HepG2 (cell line): ENCODE data around the gene RCC2. TPM values are rescaled to one million over a fixed set of nuclear protein-coding genes. Genes with fewer than 3 reads are reported as not detected.

Source experiments
- ATAC-seq: fragments of 200-7000 bp; cut with Tn5 transposase; 3 replicates; pipeline ENCODE4 v1.9.1; 2020; ENCODE audit warnings: mild to moderate bottlenecking, moderate library complexity
- BruUV-seq: library from RNA; stranded (reverse); fragments of 400-500 nt; replicated peaks from 2 replicates; lab custom pipeline; 2021; lab: Mats Ljungman, UMichigan
- CTCF ChIA-PET: fragments of 300-600 bp; formaldehyde crosslinking; extraction: SDS; loops from one replicate; lab custom pipeline; 2021; ENCODE audit warnings: low total read pairs, inconsistent platforms, low intra/inter-chr PET ratio; lab: Yijun Ruan, JAX
- POLR2A ChIA-PET: fragments of 350-600 bp; sonication (Branson Sonifier 250); formaldehyde crosslinking; loops from one replicate; lab custom pipeline; 2020; ENCODE audit warnings: antibody characterized with exemption, inconsistent platforms; lab: Yijun Ruan, JAX
- DNase-seq: peaks from one replicate; pipeline ENCODE4 v3.0.0-alpha.2; 2015; ENCODE audit warnings: low spot score
- FAIRE-seq: peaks from 3 replicates; lab custom pipeline; 2011; peaks lifted over from hg19 to GRCh38; lab: Jason Lieb, UNC
- H2AFZ ChIP-seq: one replicate; pipeline ENCODE4 v1.6.1; 2011; ENCODE audit warnings: low read length, inconsistent platforms
- H3K27ac ChIP-seq: fragments of 300-600 bp; 3 replicates; pipeline ENCODE4 v1.8.0; 2011; ENCODE audit warnings: mixed run types, mild to moderate bottlenecking, mixed read lengths, low read length, inconsistent platforms; ENCODE audit not compliant: insufficient read depth; ENCODE audit errors: extremely low read length
- H3K27me3 ChIP-seq, 2 experiments: fragments of 200-600 bp in 1 of 2; 2 replicates in 1 of 2; 3 replicates in 1 of 2; pipeline versions ENCODE4 v1.6.0 to v1.8.0; 2011; ENCODE audit warnings: low read length in 2 of 2, mild to moderate bottlenecking in 2 of 2, moderate library complexity in 2 of 2, inconsistent platforms in 1 of 2; ENCODE audit not compliant: insufficient read depth in 2 of 2, control insufficient read depth in 1 of 2
- H3K36me3 ChIP-seq, 2 experiments: fragments of 200-600 bp in 1 of 2; replicated peaks in 1 of 2; 2 replicates in 1 of 2; 3 replicates in 1 of 2; pipeline versions ENCODE4 v1.5.1 to v1.8.0; 2011; ENCODE audit warnings: low read length in 2 of 2, inconsistent platforms in 1 of 2; ENCODE audit not compliant: insufficient read depth in 2 of 2, control insufficient read depth in 1 of 2
- H3K4me1 ChIP-seq: 2 replicates; pipeline ENCODE4 v1.5.1; 2012; ENCODE audit warnings: low read length, inconsistent platforms; ENCODE audit not compliant: insufficient read depth
- H3K4me2 ChIP-seq: 2 replicates; pipeline ENCODE4 v1.6.0; 2011; ENCODE audit warnings: low read depth, low read length, inconsistent platforms
- H3K4me3 ChIP-seq, 3 experiments: fragments of 200-600 bp in 1 of 3; sonication (generic), shearing (Covaris generic) in 1 of 3; replicated peaks in 1 of 3; 2 replicates each; pipeline ENCODE4 v1.5.1; 2011 to 2016; ENCODE audit warnings: low read length in 3 of 3, inconsistent platforms in 2 of 3, low read depth in 2 of 3, mild to moderate bottlenecking in 2 of 3, control low read depth in 1 of 3, mixed read lengths in 1 of 3; ENCODE audit not compliant: insufficient read depth in 1 of 3
- H3K79me2 ChIP-seq: one replicate; pipeline ENCODE4 v1.6.1; 2011; ENCODE audit warnings: low read length, inconsistent platforms; ENCODE audit not compliant: insufficient read depth
- H3K9ac ChIP-seq: 2 replicates; pipeline ENCODE4 v1.6.0; 2011; ENCODE audit warnings: mild to moderate bottlenecking, low read depth, low read length, inconsistent platforms; ENCODE audit not compliant: insufficient read depth
- H3K9me3 ChIP-seq: 2 replicates; pipeline ENCODE4 v1.5.1; 2012; ENCODE audit warnings: mild to moderate bottlenecking, low read length
- H4K20me1 ChIP-seq: 2 replicates; pipeline ENCODE4 v1.6.0; 2011; ENCODE audit warnings: inconsistent platforms, mild to moderate bottlenecking, low read length, moderate library complexity; ENCODE audit not compliant: insufficient read depth
- BATF2 ChIP-seq: sonication (generic); formaldehyde crosslinking; IDR thresholded peaks from 2 replicates; pipeline ENCODE4 v1.8.0; 2022; ENCODE audit warnings: mild to moderate bottlenecking, missing genetic modification reagents, moderate library complexity
- CHD2 ChIP-seq: IDR thresholded peaks from 2 replicates; pipeline ENCODE4 v1.6.1; 2011; ENCODE audit warnings: low read depth, low read length, improper control_type of control experiment
- HHEX ChIP-seq: IDR thresholded peaks from 2 replicates; pipeline ENCODE4 v1.6.1; 2016; ENCODE audit warnings: control low read depth
- HNRNPLL ChIP-seq: fragments of 200-400 bp; formaldehyde crosslinking; IDR thresholded peaks from 2 replicates; pipeline ENCODE4 v1.6.1; 2017; ENCODE audit warnings: mild to moderate bottlenecking, low read depth, low read length; ENCODE audit not compliant: poor library complexity, severe bottlenecking
- MAF1 ChIP-seq: sonication (generic); formaldehyde crosslinking; IDR thresholded peaks from 2 replicates; pipeline ENCODE4 v1.5.0; 2020; ENCODE audit warnings: missing genetic modification reagents, borderline replicate concordance
- SMAD9 ChIP-seq: sonication (generic); formaldehyde crosslinking; IDR thresholded peaks from 2 replicates; pipeline ENCODE4 v1.5.1; 2020; ENCODE audit warnings: mild to moderate bottlenecking, missing genetic modification reagents
- SOX5 ChIP-seq: IDR thresholded peaks from 2 replicates; pipeline ENCODE4 v1.6.1; 2016; ENCODE audit warnings: borderline replicate concordance
- TBL1XR1 ChIP-seq: fragments of 150-350 bp; IDR thresholded peaks from 2 replicates; pipeline ENCODE4 v1.6.1; 2014; ENCODE audit warnings: borderline replicate concordance, low read length; ENCODE audit not compliant: partially characterized antibody
- ZNF143 ChIP-seq: sonication (generic); formaldehyde crosslinking; IDR thresholded peaks from 2 replicates; pipeline ENCODE4 v1.4.0; 2020; ENCODE audit warnings: missing genetic modification reagents
- ZNF350 ChIP-seq: sonication (generic); formaldehyde crosslinking; IDR thresholded peaks from 2 replicates; pipeline ENCODE4 v1.4.0; 2020; ENCODE audit warnings: mild to moderate bottlenecking, low read depth, missing genetic modification reagents, borderline replicate concordance
- ZNF569 ChIP-seq: sonication (generic); formaldehyde crosslinking; IDR thresholded peaks from 2 replicates; pipeline ENCODE4 v1.5.0; 2020; ENCODE audit warnings: mild to moderate bottlenecking, missing genetic modification reagents, moderate library complexity, borderline replicate concordance
- ZNF607 ChIP-seq: sonication (generic); formaldehyde crosslinking; IDR thresholded peaks from 2 replicates; pipeline ENCODE4 v1.5.1; 2020; ENCODE audit warnings: missing genetic modification reagents, mild to moderate bottlenecking, borderline replicate concordance
- ZNF609 ChIP-seq: sonication (generic); formaldehyde crosslinking; IDR thresholded peaks from 2 replicates; pipeline ENCODE4 v1.4.0; 2020; ENCODE audit warnings: mild to moderate bottlenecking, missing genetic modification reagents, borderline replicate concordance
- ZNF704 ChIP-seq: sonication (generic); formaldehyde crosslinking; IDR thresholded peaks from 2 replicates; pipeline ENCODE4 v1.8.1; 2023; ENCODE audit warnings: mild to moderate bottlenecking, inconsistent platforms, moderate library complexity, missing genetic modification reagents, borderline replicate concordance
- WGBS: methylation state at CpG from one replicate; pipeline ENCODE4 v1.1.6; 2017; ENCODE audit warnings: low lambda C conversion rate; 5-methylcytosine and 5-hydroxymethylcytosine counted together
- in situ Hi-C: cut with HindIII; loops from 2 replicates; pipeline ENCODE4 v1.10.0; 2017; ENCODE audit warnings: low pct_unique_long_range_greater_than_20kb; ENCODE audit not compliant: extremely low pct_ligation_motif_present
- intact Hi-C: fragments of 100-400 bp; cut with micrococcal nuclease; formaldehyde crosslinking; loops from one replicate; pipeline ENCODE4 v1.10.0; 2022; ENCODE audit not compliant: unreplicated experiment
- polyA plus RNA-seq, 8 experiments: library from polyadenylated mRNA; depleted of rRNA in 3 of 8; stranded (reverse) in 7 of 8; unstranded in 1 of 8; fragments of >200 nt; fragmentation: Illumina TruSeq in 4 of 8; extraction: Trizol in 4 of 8; gene quantifications; 2 replicates each; pipeline versions ENCODE4 v1.2.1 to v1.2.3, GENCODE V29; 2011 to 2016; ENCODE audit warnings: low read depth in 4 of 8, missing spikeins in 1 of 8, mixed read lengths in 1 of 8; ENCODE audit not compliant: insufficient read depth in 1 of 8
- total RNA-seq, 5 experiments: library from RNA; depleted of rRNA; stranded (reverse); fragments of >200 nt; fragmentation: Illumina TruSeq; extraction: Trizol; gene quantifications; 2 replicates each; pipeline ENCODE4 v1.2.3, GENCODE V29; 2016; ENCODE audit warnings: low read depth in 1 of 5
- TF ChIP-seq, protein P1 (sequence below): IDR thresholded peaks from 2 replicates; pipeline ENCODE4 v1.6.1; 2016

Gene RCC2
- total and polyA plus RNA-seq, 2 of the 13 experiments (the other 11 are each of a cell fraction or from before 2014, with no cell fraction given): 20.5 to 55.8 TPM

- TF ChIP-seq ZNF609 (no peak), ZNF143 (CRISPR knock-in tag) (no peak), ZNF350 (no peak)
- TF ChIP-seq, protein P1, sequence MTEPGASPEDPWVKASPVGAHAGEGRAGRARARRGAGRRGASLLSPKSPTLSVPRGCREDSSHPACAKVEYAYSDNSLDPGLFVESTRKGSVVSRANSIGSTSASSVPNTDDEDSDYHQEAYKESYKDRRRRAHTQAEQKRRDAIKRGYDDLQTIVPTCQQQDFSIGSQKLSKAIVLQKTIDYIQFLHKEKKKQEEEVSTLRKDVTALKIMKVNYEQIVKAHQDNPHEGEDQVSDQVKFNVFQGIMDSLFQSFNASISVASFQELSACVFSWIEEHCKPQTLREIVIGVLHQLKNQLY (CRISPR knock-in tag): no peak
Measured at GRCh38 chr1:17422461-17422860, 17.0 kb downstream of the RCC2 start (continued).

DNA sequence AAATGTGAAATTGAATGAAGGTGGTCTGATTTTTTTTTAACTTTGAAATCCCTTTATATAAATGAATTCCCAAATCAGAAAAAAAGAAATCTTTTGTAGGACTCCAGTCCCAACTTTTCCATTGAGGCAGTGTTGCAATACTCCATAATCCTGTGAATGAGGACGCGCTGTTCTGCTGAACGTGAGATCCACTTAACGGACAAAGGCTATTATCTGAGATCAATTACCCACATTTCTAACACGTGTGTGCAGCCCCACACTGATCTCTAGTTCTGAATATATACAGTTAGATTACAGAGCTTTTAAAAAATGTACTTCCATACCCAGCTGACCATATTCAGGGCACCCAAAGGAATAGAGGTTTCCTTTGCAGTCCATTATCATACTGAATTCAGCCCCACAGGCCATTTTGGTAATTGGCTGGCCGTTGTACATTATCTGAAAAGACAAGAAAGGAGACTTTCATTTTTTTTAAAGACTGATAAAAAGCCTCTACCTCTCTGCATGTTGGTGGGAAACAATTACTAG is 19.0 kb downstream of the RCC2 start:
- BruUV-seq: no TSS peak
- in situ Hi-C loops (loop anchor here (5.0 kb wide), 1 partner anchor 67 kb away; no protein-coding TSS in a partner anchor), intact Hi-C loops (loop anchor here (2.0 kb wide), 1 partner anchor 64 kb away; no protein-coding TSS in a partner anchor)
- no peak for FAIRE-seq
- H3K4me3 ChIP-seq: no peak overlapping the region
- no peak for DNase-seq
- no peak for ATAC-seq
- H3K4me2 ChIP-seq: no peak overlapping the region
- no peak overlapping the region for H2AFZ ChIP-seq
- POLR2A ChIA-PET: no interaction called here
- no peak overlapping the region for H3K27ac ChIP-seq
- H3K36me3 ChIP-seq: peaks cover 36 to 87% of the 10 kb centered on the region in 2 experiments
- WGBS: 94% methylated on average over 6 of the region's 6 CpGs
- no peak overlapping the region for H3K9ac ChIP-seq
- H3K9me3 ChIP-seq: no peaks in the 10 kb centered on the region
- no peaks in the 10 kb centered on the region for H3K79me2 ChIP-seq
- no peaks in the 10 kb centered on the region for H3K27me3 ChIP-seq
- CTCF ChIA-PET: interaction anchor here (1.3 to 2.9 kb wide), 2 partner anchors 18 to 65 kb away, joined by 3 to 20 read pairs; partner anchors contain the start of gene RCC2
- peaks cover 3% of the 10 kb centered on the region; the same call in 1 of the 2 replicates for H4K20me1 ChIP-seq
- H3K4me1 ChIP-seq: no peaks in the 10 kb centered on the region
- no peak for TF ChIP-seq BATF2 (CRISPR knock-in tag)
- TF ChIP-seq TBL1XR1: no peak
- TF ChIP-seq HNRNPLL: no peak
- no peak for TF ChIP-seq ZNF704 (CRISPR knock-in tag)
- TF ChIP-seq HHEX (CRISPR knock-in tag): no peak
- no peak for TF ChIP-seq SOX5 (CRISPR knock-in tag)
- TF ChIP-seq CHD2: no peak
- TF ChIP-seq ZNF569 (CRISPR knock-in tag): no peak
- TF ChIP-seq ZNF607 (CRISPR knock-in tag): no peak
- TF ChIP-seq SMAD9: no peak
- TF ChIP-seq MAF1: no peak
